DND-41 (cell line): ENCODE results near the gene IQCH.

ENCODE experiments used
- EZH2 ChIP-seq: IDR thresholded peaks from 3 replicates; pipeline ENCODE4 v1.6.1; 2012; ENCODE audit warnings: borderline replicate concordance, low read depth, mild to moderate bottlenecking, moderate library complexity, low read length, inconsistent platforms; ENCODE audit not compliant: severe bottlenecking
- TF ChIP-seq, protein P1 (sequence below): IDR thresholded peaks from 2 replicates; pipeline ENCODE4 v1.5.1; 2012; ENCODE audit warnings: borderline replicate concordance, low read length, moderate library complexity, mild to moderate bottlenecking; ENCODE audit not compliant: poor library complexity, severe bottlenecking; ENCODE audit errors: extremely low read depth

DNA sequence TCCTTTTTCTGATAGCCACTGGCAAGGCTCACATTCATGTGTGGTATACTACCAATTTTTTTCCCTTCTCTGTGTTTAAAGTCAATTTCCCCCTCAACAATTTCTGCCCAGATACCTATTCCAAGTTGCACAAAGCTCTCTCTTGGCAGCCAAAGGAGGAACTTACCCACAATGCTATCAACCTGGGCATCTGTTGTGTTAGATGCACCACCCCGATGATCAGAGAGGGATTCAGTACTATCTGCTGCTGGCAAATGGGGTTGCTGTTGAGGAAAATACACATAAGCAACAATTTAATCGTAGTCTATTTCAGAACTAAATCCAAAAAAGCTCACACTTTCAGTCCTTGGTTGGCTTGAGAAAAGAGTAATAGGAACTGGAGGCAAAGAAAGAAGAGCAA is 46.2 kb upstream of the IQCH start:
- TF ChIP-seq, protein P1, sequence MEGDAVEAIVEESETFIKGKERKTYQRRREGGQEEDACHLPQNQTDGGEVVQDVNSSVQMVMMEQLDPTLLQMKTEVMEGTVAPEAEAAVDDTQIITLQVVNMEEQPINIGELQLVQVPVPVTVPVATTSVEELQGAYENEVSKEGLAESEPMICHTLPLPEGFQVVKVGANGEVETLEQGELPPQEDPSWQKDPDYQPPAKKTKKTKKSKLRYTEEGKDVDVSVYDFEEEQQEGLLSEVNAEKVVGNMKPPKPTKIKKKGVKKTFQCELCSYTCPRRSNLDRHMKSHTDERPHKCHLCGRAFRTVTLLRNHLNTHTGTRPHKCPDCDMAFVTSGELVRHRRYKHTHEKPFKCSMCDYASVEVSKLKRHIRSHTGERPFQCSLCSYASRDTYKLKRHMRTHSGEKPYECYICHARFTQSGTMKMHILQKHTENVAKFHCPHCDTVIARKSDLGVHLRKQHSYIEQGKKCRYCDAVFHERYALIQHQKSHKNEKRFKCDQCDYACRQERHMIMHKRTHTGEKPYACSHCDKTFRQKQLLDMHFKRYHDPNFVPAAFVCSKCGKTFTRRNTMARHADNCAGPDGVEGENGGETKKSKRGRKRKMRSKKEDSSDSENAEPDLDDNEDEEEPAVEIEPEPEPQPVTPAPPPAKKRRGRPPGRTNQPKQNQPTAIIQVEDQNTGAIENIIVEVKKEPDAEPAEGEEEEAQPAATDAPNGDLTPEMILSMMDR: no peak
- no peak for TF ChIP-seq EZH2
